HL-60 (cell line): ENCODE measurements around the gene COLEC12.
A peak's percentile ranks its signal among the peaks of the same experiment; 100 is the strongest.

Source experiments
- DNase-seq, 2 experiments: peaks; one replicate each; pipeline ENCODE4 v3.0.0-alpha.2; 2010 to 2020; ENCODE audit warnings: low read depth in 1 of 2, low spot score in 1 of 2
- H3K27ac ChIP-seq: fragments of 250-450 bp; sonication (Bioruptor Pico); replicated peaks from 2 replicates; pipeline ENCODE4 v1.5.1; 2020; ENCODE audit warnings: mild to moderate bottlenecking, moderate library complexity
- H3K27me3 ChIP-seq: fragments of 250-450 bp; sonication (Bioruptor Pico); 2 replicates; pipeline ENCODE4 v1.5.1; 2021; ENCODE audit warnings: mild to moderate bottlenecking, moderate library complexity; ENCODE audit not compliant: insufficient read depth, poor library complexity, severe bottlenecking
- H3K4me3 ChIP-seq: replicated peaks from 2 replicates; pipeline ENCODE4 v1.5.1; 2011; ENCODE audit warnings: mild to moderate bottlenecking, control low read depth, low read length; ENCODE audit not compliant: insufficient read depth
- CTCF ChIP-seq: IDR thresholded peaks from one replicate; pipeline ENCODE4 v1.5.1; 2011; ENCODE audit warnings: low read length, control low read depth, inconsistent platforms; ENCODE audit not compliant: insufficient read depth
- GABPA ChIP-seq: IDR thresholded peaks from 2 replicates; pipeline ENCODE4 v1.6.1; 2012; ENCODE audit warnings: low read depth
- POLR2AphosphoS5 ChIP-seq: IDR thresholded peaks from 2 replicates; pipeline ENCODE4 v1.6.1; 2012; ENCODE audit warnings: low read depth
- REST ChIP-seq: IDR thresholded peaks from 2 replicates; pipeline ENCODE4 v1.6.1; 2012; ENCODE audit warnings: low read depth; ENCODE audit not compliant: insufficient replicate concordance
- SPI1 ChIP-seq: IDR thresholded peaks from 2 replicates; pipeline ENCODE4 v1.6.1; 2012; ENCODE audit warnings: low read depth, mild to moderate bottlenecking, borderline replicate concordance

COLEC12 gene

GRCh38 chr18:489244-490023, 11.1 kb downstream of the COLEC12 start:
- Histone ChIP-seq H3K4me3 (no peak overlapping the region), H3K27ac (no peak overlapping the region), H3K27me3 (no peaks in the 10 kb centered on the region)
- no peak for TF ChIP-seq CTCF
- TF ChIP-seq SPI1, result no peak
- no peak for TF ChIP-seq GABPA
- TF ChIP-seq REST, result no peak
- TF ChIP-seq POLR2AphosphoS5, result no peak
- no peak for DNase-seq

- no peak overlapping the region for H3K27ac ChIP-seq
- no peak overlapping the region for H3K4me3 ChIP-seq
- no peak for DNase-seq
- no peak for TF ChIP-seq REST
- no peak for TF ChIP-seq POLR2AphosphoS5
- no peak for TF ChIP-seq GABPA
- no peak for TF ChIP-seq CTCF
- no peak for TF ChIP-seq SPI1
- no peaks in the 10 kb centered on the region for H3K27me3 ChIP-seq
Measured at GRCh38 chr18:486929-487740, 13.4 kb downstream of the COLEC12 start.

GRCh38 chr18:484749-485464, 15.6 kb downstream of the COLEC12 start:
- Histone ChIP-seq H3K27me3 (no peaks in the 10 kb centered on the region), H3K4me3 (no peak overlapping the region), H3K27ac (0 out of 2 replicates have a peak overlapping the region, but pooled peaks have one; percentile 1)
- peak; percentile 81 for TF ChIP-seq SPI1
- no peak for TF ChIP-seq GABPA
- peak; percentile 64 for TF ChIP-seq POLR2AphosphoS5
- DNase-seq, result peak; percentile 73 to 80
